ENCODE measurements around the gene ITPR2. TPM values are rescaled to one million over a fixed set of nuclear protein-coding genes. Genes with fewer than 3 reads are reported as not detected.

The ITPR2 gene
- total and polyA plus RNA-seq, 2 of the 13 experiments (the other 11 are each of a cell fraction or from before 2014, with no cell fraction given), result 31.9 to 81.9 TPM

- TF ChIP-seq CBX2 (IDR thresholded peaks at IDR 0.05; ENCODE audit: low read depth, low read length) (no peak), CBX2 (CRISPR knock-in tag; IDR thresholded peaks at IDR 0.05; ENCODE audit: low read depth) (no peak), DMAP1 (CRISPR knock-in tag; IDR thresholded peaks at IDR 0.05) (no peak), ZNF7 (CRISPR knock-in tag; IDR thresholded peaks at IDR 0.05) (no peak), MIER3 (CRISPR knock-in tag; IDR thresholded peaks at IDR 0.05; ENCODE audit: borderline replicate concordance) (peak; percentile 22; the same call in 1 of the 2 replicates), GTF2F1 (IDR thresholded peaks at IDR 0.05; ENCODE audit: low read length) (no peak), ZNF878 (CRISPR knock-in tag; IDR thresholded peaks at IDR 0.05) (0 out of 2 replicates have a peak, but pooled peaks have one; percentile 21), ZNF672 (CRISPR knock-in tag; IDR thresholded peaks at IDR 0.05) (no peak), ZNF83 (CRISPR knock-in tag; IDR thresholded peaks at IDR 0.05; ENCODE audit: borderline replicate concordance) (no peak), ZNF326 (CRISPR knock-in tag; IDR thresholded peaks at IDR 0.05; ENCODE audit: borderline replicate concordance) (no peak), SMAD9 (CRISPR knock-in tag; IDR thresholded peaks at IDR 0.05) (no peak), KLF12 (CRISPR knock-in tag; IDR thresholded peaks at IDR 0.05; ENCODE audit: borderline replicate concordance) (no peak), ZNF605 (CRISPR knock-in tag; IDR thresholded peaks at IDR 0.05) (no peak), ZNF749 (CRISPR knock-in tag; IDR thresholded peaks at IDR 0.05; ENCODE audit: borderline replicate concordance) (no peak), CENPX (CRISPR knock-in tag; IDR thresholded peaks at IDR 0.05) (no peak), ESRRA (CRISPR knock-in tag; IDR thresholded peaks at IDR 0.05; ENCODE audit: low read depth) (no peak), ZNF292 (CRISPR knock-in tag; IDR thresholded peaks at IDR 0.05; ENCODE audit: borderline replicate concordance, low read depth) (no peak), ZBTB38 (CRISPR knock-in tag; IDR thresholded peaks at IDR 0.05) (0 out of 2 replicates have a peak, but pooled peaks have one; percentile 40), ZKSCAN8 (CRISPR knock-in tag; IDR thresholded peaks at IDR 0.05; ENCODE audit: borderline replicate concordance) (no peak)
- TF ChIP-seq, protein P1, sequence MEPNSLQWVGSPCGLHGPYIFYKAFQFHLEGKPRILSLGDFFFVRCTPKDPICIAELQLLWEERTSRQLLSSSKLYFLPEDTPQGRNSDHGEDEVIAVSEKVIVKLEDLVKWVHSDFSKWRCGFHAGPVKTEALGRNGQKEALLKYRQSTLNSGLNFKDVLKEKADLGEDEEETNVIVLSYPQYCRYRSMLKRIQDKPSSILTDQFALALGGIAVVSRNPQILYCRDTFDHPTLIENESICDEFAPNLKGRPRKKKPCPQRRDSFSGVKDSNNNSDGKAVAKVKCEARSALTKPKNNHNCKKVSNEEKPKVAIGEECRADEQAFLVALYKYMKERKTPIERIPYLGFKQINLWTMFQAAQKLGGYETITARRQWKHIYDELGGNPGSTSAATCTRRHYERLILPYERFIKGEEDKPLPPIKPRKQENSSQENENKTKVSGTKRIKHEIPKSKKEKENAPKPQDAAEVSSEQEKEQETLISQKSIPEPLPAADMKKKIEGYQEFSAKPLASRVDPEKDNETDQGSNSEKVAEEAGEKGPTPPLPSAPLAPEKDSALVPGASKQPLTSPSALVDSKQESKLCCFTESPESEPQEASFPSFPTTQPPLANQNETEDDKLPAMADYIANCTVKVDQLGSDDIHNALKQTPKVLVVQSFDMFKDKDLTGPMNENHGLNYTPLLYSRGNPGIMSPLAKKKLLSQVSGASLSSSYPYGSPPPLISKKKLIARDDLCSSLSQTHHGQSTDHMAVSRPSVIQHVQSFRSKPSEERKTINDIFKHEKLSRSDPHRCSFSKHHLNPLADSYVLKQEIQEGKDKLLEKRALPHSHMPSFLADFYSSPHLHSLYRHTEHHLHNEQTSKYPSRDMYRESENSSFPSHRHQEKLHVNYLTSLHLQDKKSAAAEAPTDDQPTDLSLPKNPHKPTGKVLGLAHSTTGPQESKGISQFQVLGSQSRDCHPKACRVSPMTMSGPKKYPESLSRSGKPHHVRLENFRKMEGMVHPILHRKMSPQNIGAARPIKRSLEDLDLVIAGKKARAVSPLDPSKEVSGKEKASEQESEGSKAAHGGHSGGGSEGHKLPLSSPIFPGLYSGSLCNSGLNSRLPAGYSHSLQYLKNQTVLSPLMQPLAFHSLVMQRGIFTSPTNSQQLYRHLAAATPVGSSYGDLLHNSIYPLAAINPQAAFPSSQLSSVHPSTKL (CRISPR knock-in tag; IDR thresholded peaks at IDR 0.05), result peak; percentile 85
- TF ChIP-seq, protein P2, sequence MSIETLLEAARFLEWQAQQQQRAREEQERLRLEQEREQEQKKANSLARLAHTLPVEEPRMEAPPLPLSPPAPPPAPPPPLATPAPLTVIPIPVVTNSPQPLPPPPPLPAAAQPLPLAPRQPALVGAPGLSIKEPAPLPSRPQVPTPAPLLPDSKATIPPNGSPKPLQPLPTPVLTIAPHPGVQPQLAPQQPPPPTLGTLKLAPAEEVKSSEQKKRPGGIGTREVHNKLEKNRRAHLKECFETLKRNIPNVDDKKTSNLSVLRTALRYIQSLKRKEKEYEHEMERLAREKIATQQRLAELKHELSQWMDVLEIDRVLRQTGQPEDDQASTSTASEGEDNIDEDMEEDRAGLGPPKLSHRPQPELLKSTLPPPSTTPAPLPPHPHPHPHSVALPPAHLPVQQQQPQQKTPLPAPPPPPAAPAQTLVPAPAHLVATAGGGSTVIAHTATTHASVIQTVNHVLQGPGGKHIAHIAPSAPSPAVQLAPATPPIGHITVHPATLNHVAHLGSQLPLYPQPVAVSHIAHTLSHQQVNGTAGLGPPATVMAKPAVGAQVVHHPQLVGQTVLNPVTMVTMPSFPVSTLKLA (IDR thresholded peaks at IDR 0.05), result no peak
- TF ChIP-seq, protein P3, sequence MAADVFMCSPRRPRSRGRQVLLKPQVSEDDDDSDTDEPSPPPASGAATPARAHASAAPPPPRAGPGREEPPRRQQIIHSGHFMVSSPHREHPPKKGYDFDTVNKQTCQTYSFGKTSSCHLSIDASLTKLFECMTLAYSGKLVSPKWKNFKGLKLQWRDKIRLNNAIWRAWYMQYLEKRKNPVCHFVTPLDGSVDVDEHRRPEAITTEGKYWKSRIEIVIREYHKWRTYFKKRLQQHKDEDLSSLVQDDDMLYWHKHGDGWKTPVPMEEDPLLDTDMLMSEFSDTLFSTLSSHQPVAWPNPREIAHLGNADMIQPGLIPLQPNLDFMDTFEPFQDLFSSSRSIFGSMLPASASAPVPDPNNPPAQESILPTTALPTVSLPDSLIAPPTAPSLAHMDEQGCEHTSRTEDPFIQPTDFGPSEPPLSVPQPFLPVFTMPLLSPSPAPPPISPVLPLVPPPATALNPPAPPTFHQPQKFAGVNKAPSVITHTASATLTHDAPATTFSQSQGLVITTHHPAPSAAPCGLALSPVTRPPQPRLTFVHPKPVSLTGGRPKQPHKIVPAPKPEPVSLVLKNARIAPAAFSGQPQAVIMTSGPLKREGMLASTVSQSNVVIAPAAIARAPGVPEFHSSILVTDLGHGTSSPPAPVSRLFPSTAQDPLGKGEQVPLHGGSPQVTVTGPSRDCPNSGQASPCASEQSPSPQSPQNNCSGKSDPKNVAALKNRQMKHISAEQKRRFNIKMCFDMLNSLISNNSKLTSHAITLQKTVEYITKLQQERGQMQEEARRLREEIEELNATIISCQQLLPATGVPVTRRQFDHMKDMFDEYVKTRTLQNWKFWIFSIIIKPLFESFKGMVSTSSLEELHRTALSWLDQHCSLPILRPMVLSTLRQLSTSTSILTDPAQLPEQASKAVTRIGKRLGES (CRISPR knock-in tag; IDR thresholded peaks at IDR 0.05; ENCODE audit: borderline replicate concordance), result no peak
- TF ChIP-seq, protein P4, sequence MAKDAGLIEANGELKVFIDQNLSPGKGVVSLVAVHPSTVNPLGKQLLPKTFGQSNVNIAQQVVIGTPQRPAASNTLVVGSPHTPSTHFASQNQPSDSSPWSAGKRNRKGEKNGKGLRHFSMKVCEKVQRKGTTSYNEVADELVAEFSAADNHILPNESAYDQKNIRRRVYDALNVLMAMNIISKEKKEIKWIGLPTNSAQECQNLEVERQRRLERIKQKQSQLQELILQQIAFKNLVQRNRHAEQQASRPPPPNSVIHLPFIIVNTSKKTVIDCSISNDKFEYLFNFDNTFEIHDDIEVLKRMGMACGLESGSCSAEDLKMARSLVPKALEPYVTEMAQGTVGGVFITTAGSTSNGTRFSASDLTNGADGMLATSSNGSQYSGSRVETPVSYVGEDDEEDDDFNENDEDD (CRISPR knock-in tag; IDR thresholded peaks at IDR 0.05; ENCODE audit: borderline replicate concordance), result no peak
Measured at GRCh38 chr12:26630546-26631027, 202.4 kb downstream of the ITPR2 start (continued).
